Posterior cingulate gyrus (tissue), 11 donors: Measurements from ENCODE around the gene AP1G2.

Source experiments
- DNase-seq, 10 donors: peaks; one replicate each; pipeline versions ENCODE4 v3.0.0 to v3.0.0-alpha.2; 2020 to 2021; ENCODE audit warnings: mixed read lengths in 3 of 10
- intact Hi-C: fragments of 100-400 bp; cut with DNase I; formaldehyde crosslinking; loops from one replicate; pipeline ENCODE4 v1.15.1; 2023

Gene AP1G2

GRCh38 chr14:23572836-23573235 is 5.2 kb upstream of the AP1G2 start:
- intact Hi-C loops: no loop called here
- peak in 1 of 10 donors; percentile 79 for DNase-seq

DNA sequence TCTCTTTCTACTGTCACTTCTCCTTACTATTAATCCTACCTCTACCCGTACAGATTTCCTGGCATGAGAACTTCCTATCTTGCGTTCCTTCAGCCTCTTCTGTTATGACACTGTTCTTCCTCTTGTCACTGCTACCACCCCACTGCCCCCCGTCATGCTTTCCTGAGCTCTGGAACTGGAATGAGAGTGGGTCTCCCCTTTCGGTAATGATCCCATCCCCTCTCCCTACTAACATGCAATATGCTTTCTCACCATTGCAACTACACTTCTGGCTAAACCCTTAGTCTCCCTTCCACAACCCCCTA is 4.9 kb upstream of the AP1G2 start:
- DNase-seq: peak in 1 of 10 donors; percentile 24
- intact Hi-C loops: no loop called here

- intact Hi-C loops: no loop called here
- DNase-seq: peak in 2 of 10 donors; percentile 55 to 67
These were observed 4.3 kb upstream of the AP1G2 start for GRCh38 chr14:23571701-23572523.

- intact Hi-C loops: no loop called here
- peak in 2 of 10 donors; percentile 63 to 78 for DNase-seq
These were observed 3.4 kb upstream of the AP1G2 start for GRCh38 chr14:23570806-23571483.

DNA sequence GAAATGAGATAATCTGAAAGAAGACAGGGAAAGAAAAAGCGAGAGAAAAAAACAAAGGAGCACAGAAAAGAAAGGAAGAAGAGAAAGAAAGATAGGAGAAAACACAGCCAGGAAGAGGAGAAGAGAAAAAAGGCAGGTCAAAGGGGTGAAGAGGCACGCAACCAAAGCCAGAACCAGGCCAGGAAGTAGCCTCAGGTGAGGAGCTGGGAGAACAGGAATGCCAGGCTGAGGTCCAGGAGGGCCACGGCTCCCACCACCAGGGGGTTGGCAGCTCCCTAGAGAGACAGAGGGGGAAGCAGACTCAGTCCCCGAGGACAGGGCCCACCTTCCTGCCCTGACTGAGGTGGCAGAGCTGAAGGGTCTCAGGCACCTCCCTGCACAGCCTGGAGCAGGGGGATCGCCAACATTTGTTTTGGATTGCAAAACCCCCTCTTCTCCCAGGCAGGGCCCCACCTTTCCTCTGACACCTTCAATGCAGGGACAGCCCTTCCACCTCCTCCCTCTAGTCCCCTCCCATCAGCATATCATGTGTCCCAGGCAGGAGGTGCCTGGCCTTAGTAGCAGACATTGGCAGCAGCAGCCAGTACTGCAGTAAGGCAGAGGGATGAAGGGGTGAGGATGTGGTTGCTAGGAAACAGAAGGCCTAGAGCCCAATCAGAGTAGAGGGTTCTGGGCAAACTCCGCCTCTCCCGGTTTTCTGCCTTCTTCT is 2.0 kb upstream of the AP1G2 start:
- intact Hi-C loops: no loop called here

DNA sequence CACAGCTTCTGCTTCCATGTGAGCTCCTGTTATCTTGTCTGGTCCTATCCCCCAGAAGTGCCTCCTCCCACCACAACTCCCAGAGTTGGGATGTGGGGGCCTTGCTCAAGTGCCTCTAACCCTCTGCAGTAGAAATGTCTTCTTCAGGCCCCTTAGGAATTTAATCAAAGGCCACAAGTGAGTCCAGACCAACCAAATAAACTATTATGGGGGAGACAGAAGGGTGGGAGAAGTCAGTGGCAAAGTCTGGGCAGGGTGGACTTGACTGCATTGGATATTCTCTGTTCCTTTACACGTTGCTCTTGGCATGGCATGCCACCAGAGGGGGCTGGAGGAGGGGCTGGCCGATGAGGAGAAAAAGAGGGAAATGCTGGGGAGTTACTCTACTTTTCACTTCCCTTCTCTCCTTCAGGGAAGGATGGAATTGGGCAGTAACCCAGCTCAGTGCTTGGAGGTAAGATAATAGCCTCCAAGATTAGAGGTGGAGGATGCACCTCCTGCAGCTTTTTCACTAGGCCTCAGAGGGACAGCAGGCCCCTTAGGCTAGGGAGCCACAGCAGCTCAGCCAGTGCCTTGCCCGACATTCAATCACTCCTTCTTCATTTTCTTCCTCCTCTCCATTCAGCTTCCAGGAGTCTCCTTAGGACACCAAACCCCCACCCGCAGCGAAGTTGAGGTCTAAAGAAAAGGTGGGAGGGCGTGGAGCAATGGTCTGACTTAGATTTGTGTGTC is 1.2 kb upstream of the AP1G2 start:
- intact Hi-C loops: no loop called here

More for the DNA sequence above, 2.0 kb upstream of the AP1G2 start:
- DNase-seq: peak in 8 of 10 donors; percentile 68 to 95 (median 78)

GRCh38 chr14:23568021-23568599 is 519 bp upstream of the AP1G2 start:
- DNase-seq: peak in 3 of 10 donors; percentile 46 to 52 (median 48)
- intact Hi-C loops: no loop called here

More for the DNA sequence above, 1.2 kb upstream of the AP1G2 start:
- peak in 3 of 10 donors; percentile 57 to 85 (median 75) for DNase-seq

GRCh38 chr14:23566778-23567185 is 809 bp downstream of the AP1G2 start:
- intact Hi-C loops: no loop called here
- no peak for DNase-seq

DNA sequence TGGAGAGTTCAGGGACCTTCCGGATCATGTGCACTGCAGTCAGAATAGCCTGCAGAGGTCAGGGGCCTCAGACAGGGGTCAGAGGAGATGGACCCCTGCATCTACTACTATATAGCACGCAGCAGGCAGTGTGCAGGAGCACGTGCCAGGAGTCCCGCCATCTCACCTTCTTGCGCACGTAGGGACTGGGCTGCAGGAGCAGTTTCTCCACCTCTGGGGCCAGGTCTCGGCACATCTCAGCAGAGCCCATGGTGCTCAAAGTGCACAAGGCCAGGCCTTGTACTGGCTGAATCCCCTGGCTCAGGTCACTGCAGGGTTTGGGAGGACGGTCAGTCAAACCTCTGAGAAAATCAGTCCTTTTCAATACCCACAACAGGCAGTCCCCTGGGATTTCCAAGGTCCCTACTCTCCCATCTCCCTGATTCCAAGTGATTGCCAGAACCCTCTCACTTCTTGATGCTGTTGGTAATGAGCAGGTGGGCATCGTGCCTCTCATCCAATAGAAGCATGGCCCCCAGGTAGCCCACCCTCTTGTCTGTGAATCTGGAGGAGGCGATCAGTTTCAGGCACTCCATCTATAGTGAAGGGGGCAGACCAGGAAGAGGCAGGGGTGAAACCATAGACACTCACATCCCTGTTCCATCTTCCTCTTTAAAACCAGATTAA is 1.3 kb downstream of the AP1G2 start:
- peak in 4 of 10 donors; percentile 8 to 72 (median 38) for DNase-seq
- intact Hi-C loops: no loop called here

DNA sequence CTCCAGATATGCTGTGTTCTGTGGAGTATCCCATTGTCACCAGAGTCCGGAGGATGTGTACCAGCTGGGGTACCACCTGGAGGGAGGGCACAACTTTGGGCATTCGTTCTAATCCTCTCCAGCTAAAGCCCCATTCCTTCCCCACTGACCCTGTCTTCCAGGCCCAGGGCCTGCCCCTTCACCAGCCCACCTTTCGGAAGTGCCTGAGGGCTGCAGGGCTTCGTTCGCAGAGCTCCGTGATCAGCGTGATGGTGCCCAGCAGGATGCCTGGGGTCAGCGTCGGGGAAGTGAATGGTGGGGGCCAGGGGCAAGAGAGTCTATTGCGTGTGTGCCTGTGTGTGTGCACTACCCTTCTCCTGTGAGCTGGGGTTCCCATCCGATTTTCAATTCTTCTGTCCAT is 2.0 kb downstream of the AP1G2 start:
- peak in 4 of 10 donors; percentile 3 to 43 (median 27) for DNase-seq
- intact Hi-C loops: no loop called here

- intact Hi-C loops: no loop called here
- peak in 3 of 10 donors; percentile 37 to 66 (median 61) for DNase-seq
These were observed 2.7 kb downstream of the AP1G2 start for GRCh38 chr14:23564876-23565275.

DNA sequence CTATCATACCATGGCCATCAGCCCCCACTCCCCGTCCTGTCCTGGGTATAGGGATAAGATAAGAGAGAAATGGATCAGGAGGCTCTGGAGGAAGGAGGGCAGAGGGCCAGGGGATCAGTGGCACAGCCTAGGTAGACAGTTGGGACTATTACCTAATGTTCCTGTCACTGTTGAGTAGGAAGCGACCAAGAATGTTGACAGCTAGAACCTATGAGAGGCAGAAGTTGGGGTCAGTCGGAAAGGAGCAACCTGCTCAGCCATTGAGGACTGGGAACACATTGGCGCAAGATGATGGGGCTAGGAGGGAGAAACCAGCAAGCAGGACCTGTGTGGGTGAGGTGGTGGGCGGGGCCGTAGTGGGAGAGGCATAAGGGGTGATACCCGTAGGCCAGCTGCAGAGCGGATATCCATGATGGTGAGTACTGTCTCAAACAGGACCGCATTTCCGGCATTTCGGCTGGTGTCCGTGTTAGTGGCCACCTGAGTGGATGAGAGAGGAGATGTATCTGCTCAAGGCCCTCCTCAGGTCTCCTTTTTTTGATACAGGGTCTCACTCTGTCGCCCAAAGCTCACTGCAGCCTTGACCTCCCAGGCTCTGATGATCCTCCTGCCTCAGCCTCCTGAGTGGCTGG is 3.3 kb downstream of the AP1G2 start:
- intact Hi-C loops: no loop called here
- peak in 3 of 10 donors; percentile 24 to 83 (median 65) for DNase-seq

GRCh38 chr14:23563473-23564180 is 4.0 kb downstream of the AP1G2 start:
- DNase-seq: peak in 3 of 10 donors; percentile 33 to 71 (median 58)
- intact Hi-C loops: no loop called here

DNA sequence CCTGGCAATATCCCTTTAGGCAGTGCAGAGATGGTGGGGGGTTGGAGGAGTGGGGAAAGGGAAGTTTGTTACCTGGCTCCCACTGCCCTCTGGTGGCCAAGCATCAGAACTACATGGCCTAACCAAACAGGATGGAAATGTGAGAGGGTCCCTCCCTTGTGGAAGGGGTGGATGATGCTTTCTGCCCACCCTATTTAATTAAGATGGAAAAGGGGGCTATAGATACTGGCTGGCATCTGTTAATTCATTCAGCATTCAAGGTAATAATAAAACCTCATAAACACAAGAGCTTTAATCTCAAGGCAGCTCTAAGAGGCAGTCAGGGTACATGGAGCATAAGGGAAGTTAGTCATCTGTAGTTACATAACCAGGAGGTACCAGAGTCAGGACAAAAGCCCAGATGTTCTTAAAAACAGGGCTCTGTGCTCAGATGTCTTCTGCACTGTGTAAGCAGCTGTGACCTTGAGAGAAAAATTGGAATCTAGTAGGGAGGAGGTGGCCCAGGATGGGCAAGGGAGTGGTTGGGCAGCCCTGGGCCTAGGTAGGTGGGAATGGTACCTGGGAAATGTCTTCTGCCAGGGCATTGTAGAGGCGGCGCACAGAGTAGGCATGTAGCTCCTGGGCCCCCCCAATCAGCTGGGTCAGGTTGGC is 4.6 kb downstream of the AP1G2 start:
- intact Hi-C loops: loop anchor here (1.0 kb wide), 1 partner anchor 85 kb away; no protein-coding TSS in a partner anchor
- DNase-seq: peak in 8 of 10 donors; percentile 58 to 92 (median 71)

DNA sequence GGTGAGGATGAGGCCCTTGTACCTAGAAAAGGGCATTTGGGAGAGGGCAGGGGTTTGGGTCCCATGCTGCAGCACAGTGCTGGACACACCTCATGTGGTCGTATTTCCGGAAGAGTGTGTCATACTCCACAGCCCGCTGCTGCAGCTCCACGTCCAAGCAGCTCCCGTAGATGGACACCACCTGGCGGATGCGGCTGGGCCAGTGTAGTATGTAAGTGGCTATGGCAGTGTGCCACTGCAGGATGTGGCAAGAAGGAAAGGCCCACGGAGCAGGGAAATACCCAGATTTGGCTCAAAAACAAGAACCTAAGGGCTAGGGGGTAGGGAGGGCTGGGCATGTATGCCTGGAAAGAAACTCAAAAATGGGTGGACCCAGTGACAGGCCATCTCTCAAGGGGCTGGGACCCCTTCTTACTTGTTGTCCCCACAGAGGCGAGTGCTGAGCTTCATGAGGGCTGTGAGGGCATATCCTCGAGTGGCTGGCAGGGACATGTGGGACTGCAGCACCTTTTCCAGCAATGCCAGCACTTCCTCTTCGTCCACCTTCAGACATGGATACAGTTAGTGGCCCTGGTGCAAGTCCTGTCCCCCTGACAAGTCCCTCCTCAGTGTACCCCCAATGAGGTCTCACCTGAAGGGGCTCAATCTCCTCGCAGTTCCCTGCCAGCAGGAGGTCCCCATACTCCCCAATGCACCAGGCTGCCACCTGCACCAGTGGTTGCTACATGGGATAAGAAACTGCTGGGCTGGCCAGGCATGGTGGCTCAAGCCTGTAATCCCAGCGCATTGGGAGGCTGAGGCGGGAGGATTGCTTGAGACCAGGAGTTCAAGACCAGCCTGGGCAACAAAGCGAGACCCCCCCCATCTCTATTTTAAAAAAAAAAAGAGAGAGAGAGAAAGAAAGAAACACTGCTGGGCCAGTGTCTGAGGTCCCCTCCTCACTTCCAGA is 5.4 kb downstream of the AP1G2 start:
- intact Hi-C loops: loop anchor here (1.0 kb wide), 1 partner anchor 84 kb away; no protein-coding TSS in a partner anchor
- DNase-seq: peak in 4 of 10 donors; percentile 59 to 91 (median 88)

DNA sequence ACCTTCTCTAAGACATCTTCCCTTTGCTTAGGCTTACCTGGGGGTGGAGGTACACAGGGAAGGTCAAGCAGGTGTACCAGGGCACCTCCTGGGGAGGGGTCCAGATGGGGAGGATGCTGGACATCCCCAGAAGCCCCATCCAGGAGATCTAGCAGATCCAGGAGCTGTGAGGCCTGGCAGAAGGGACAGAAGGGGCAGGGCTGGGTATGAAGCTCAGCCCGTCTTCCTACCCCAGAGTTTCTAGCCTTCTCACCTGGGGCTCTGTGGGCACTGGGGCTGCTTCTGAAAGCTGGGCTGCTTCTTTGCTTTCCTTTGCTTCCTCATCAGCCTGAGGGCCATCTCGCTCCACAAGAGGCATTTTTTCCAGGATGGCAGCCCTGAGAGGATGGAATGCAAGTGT is 6.3 kb downstream of the AP1G2 start:
- peak in 2 of 10 donors; percentile 48 to 59 for DNase-seq
- intact Hi-C loops: no loop called here
